Neutrophil (primary cell): ENCODE measurements around the gene QRICH1.

Experiments
- H3K27ac ChIP-seq: fragments of 200-600 bp; sonication (generic); 2 replicates; pipeline ENCODE4 v1.5.1; 2016; ENCODE audit warnings: mild to moderate bottlenecking, moderate library complexity
- H3K27me3 ChIP-seq: fragments of 200-600 bp; sonication (generic); 2 replicates; pipeline ENCODE4 v1.6.0; 2016; ENCODE audit warnings: mild to moderate bottlenecking
- H3K36me3 ChIP-seq: fragments of 200-600 bp; sonication (generic); 2 replicates; pipeline ENCODE4 v1.5.1; 2017
- H3K4me1 ChIP-seq, 2 experiments: fragments of 200-600 bp in 1 of 2; sonication (generic) in 1 of 2; 1 replicate in 1 of 2; 2 replicates in 1 of 2; pipeline versions ENCODE4 v1.5.1 to v1.6.1; 2013 to 2016; ENCODE audit warnings: low read depth in 1 of 2, low read length in 1 of 2, mild to moderate bottlenecking in 1 of 2, moderate library complexity in 1 of 2; ENCODE audit not compliant: control insufficient read depth in 1 of 2, insufficient read depth in 1 of 2
- H3K4me3 ChIP-seq, 2 experiments: fragments of 200-600 bp in 1 of 2; sonication (generic) in 1 of 2; 1 replicate in 1 of 2; 2 replicates in 1 of 2; pipeline ENCODE4 v1.5.1; 2013 to 2016; ENCODE audit warnings: low read depth in 1 of 2, low read length in 1 of 2, mild to moderate bottlenecking in 1 of 2, moderate library complexity in 1 of 2
- H3K9me3 ChIP-seq: fragments of 200-600 bp; sonication (generic); 2 replicates; pipeline ENCODE4 v1.5.1; 2016
- CTCF ChIP-seq: fragments of 200-600 bp; sonication (generic); IDR thresholded peaks from 2 replicates; pipeline ENCODE4 v1.5.1; 2016; ENCODE audit warnings: antibody characterized with exemption

Gene QRICH1

GRCh38 chr3:48985831-48986376 lies 108.0 kb downstream of the QRICH1 start:
- Histone ChIP-seq H3K27me3 (no peaks in the 10 kb centered on the region), H3K27ac (no peak overlapping the region), H3K4me1 (peaks cover 15% of the 10 kb centered on the region in 2 experiments), H3K36me3 (peaks cover 48% of the 10 kb centered on the region), H3K4me3 (no peak overlapping the region), H3K9me3 (no peaks in the 10 kb centered on the region)
- TF ChIP-seq CTCF: no peak

- no peaks in the 10 kb centered on the region for H3K9me3 ChIP-seq
- no peak overlapping the region for H3K27ac ChIP-seq
- peaks cover 8 to 9% of the 10 kb centered on the region in 2 experiments for H3K4me1 ChIP-seq
- peaks cover 60% of the 10 kb centered on the region for H3K36me3 ChIP-seq
- no peaks in the 10 kb centered on the region for H3K27me3 ChIP-seq
- no peak for TF ChIP-seq CTCF
- H3K4me3 ChIP-seq: no peak overlapping the region
Measured at GRCh38 chr3:48984663-48985062, 109.2 kb downstream of the QRICH1 start.

- no peaks in the 10 kb centered on the region for H3K9me3 ChIP-seq
- no peaks in the 10 kb centered on the region for H3K4me1 ChIP-seq
- H3K27me3 ChIP-seq: no peaks in the 10 kb centered on the region
- TF ChIP-seq CTCF: no peak
- no peak overlapping the region for H3K4me3 ChIP-seq
- H3K27ac ChIP-seq: no peak overlapping the region
- H3K36me3 ChIP-seq: peaks cover 72% of the 10 kb centered on the region
Measured at GRCh38 chr3:48983096-48983495, 110.8 kb downstream of the QRICH1 start.

- Histone ChIP-seq H3K36me3 (peaks cover 76% of the 10 kb centered on the region), H3K9me3 (no peaks in the 10 kb centered on the region)
- TF ChIP-seq CTCF: no peak
Measured at GRCh38 chr3:48982686-48983085, 111.2 kb downstream of the QRICH1 start.

GRCh38 chr3:48982016-48982415 lies 111.9 kb downstream of the QRICH1 start:
- Histone ChIP-seq H3K4me3 (no peak overlapping the region), H3K9me3 (no peaks in the 10 kb centered on the region), H3K27me3 (no peaks in the 10 kb centered on the region), H3K4me1 (no peaks in the 10 kb centered on the region), H3K36me3 (peaks cover 82% of the 10 kb centered on the region), H3K27ac (no peak overlapping the region)
- TF ChIP-seq CTCF: no peak

More at GRCh38 chr3:48982686-48983085, 111.2 kb downstream of the QRICH1 start:
- Histone ChIP-seq H3K4me3 (no peak overlapping the region), H3K27ac (no peak overlapping the region), H3K4me1 (no peaks in the 10 kb centered on the region), H3K27me3 (no peaks in the 10 kb centered on the region)

GRCh38 chr3:48980295-48980694 lies 113.6 kb downstream of the QRICH1 start:
- no peak for TF ChIP-seq CTCF
- Histone ChIP-seq H3K4me1 (no peaks in the 10 kb centered on the region), H3K4me3 (no peak overlapping the region), H3K27me3 (no peaks in the 10 kb centered on the region), H3K27ac (no peak overlapping the region), H3K36me3 (peaks cover 93% of the 10 kb centered on the region), H3K9me3 (no peaks in the 10 kb centered on the region)
